HG03439 (cell line): ENCODE data around the gene ANKRD39.

Source experiments
- ATAC-seq: cut with Tn5 transposase; IDR thresholded peaks from one replicate; pipeline ENCODE4 v1.9.1; 2021; ENCODE audit warnings: mild to moderate bottlenecking, moderate library complexity; ENCODE audit not compliant: unreplicated experiment

The ANKRD39 gene

DNA sequence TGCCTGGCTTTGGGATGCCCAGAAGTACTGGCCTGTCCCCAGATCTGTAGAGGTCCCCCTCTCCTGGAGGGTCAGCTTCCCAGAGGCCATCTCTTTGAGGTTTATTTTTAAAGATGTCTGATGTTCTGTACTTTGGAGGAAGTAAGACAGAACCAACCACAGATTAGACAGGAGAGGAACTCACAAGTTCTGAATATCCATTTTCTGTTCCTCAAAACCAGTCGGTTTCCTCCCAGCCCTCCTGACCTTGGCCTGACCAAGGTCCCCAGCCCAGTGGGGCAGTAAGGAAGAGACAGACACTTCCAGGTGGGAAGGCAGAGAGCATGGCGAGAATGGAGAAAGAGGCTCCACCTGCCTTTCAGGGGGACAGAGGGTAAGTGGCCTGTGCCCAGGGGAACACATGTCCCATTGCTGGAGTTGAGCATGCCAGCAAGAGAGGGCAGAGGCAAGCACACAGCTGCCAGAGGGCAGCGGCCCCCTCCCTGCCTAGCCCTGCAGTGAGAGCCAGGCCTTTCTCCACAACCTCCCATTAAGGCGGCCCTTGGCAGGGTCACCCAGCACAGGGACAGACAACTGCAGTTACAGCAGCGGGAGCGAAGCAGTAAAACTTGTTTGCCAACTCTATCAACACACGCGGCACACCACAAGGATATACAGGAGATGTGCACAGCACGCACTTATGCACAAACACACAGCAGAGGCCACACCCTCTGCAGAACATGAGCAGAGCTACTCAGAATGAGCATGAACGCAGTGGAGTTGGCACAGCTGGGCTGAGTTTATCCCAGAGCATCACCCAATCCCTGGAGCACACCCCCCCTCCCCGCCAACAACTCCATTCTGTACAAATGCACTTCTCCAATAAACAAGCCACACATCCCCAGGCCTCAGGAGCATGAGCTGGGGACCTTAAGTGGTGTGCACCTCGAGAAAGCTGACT, 30.5 kb upstream of the ANKRD39 start:
- no peak for ATAC-seq

GRCh38 chr2:96887493-96888012, 29.7 kb upstream of the ANKRD39 start:
- ATAC-seq = no peak

DNA sequence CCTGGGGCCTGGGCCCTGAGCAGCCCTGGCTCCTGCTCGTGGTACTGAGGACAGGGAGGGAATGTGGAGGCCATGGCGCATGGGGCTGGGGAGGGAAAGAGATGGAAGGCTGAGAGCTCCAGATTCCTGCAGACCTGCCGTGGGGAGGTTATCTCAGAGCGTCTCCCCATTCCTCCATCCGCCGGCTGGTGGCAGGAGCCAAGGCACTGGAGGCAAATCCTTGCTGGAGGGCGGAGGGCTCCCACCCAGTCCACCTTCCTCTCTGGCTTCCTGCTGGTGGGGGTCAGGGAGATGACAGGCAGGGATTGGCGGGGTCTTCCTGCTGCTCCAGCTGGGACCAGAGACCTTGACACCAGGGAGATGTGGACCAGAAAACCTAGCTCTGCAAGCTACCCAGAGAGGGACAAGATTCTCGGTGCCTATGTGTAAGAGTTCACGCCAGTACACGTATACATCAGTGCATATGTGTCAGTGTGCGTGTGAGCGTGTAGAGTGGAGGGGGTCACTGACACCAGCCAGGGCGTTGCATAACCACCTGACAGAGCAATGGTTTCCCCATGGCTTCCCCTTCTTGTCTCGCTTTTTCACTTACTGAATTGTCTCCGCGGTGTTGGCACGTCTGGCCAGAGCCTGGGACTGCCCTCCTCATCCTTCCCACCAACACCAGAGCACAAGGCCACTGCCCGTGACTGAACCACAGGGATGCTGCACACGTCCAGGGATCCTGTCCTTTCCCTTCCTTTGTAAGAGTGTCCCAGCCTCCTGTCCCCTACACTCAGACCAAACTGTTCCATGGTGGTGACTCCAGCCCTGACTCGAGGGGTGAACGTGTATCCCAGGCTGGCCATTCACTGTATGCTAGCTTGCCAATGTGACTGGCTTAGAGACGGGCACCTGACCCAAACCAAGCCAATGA, 27.9 kb upstream of the ANKRD39 start:
- no peak for ATAC-seq

DNA sequence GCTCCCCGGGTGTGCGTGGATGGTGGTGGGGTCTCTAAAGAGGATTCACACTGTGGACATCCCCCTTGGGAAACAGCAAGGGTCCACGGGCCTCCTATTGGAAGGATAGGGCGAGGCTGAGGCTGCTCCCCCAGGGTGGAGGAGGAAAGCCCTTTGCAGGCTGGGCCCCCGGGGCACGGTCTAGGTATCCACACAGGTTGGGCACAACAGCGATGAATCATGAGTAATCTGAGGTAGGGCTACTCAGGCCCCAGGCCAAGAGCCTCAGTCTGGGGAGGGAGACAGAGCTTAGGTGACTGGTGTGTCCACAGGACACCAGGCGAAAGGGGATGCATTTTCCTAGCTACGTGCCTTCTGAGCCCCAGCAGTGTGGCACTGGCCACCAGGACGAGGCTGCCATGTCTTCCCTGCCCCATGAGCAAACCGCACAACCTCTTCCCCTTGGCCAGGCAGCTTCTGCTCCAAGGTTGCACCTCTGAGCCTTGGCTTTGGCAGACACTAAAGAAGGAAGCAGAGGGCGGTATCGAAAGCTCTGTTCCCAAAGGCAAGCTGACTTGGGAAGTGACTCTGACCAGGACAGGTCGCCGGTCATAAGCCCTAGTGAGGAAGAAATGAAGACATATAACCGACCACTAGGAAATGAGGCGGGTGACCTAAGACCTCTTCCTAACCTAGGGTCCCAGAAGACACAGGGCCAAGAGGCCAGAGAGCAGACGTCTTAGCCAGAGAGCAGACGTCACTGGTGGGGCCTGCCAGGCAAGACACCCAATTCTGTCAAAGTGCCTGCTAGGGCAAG, 26.7 kb upstream of the ANKRD39 start:
- no peak for ATAC-seq

DNA sequence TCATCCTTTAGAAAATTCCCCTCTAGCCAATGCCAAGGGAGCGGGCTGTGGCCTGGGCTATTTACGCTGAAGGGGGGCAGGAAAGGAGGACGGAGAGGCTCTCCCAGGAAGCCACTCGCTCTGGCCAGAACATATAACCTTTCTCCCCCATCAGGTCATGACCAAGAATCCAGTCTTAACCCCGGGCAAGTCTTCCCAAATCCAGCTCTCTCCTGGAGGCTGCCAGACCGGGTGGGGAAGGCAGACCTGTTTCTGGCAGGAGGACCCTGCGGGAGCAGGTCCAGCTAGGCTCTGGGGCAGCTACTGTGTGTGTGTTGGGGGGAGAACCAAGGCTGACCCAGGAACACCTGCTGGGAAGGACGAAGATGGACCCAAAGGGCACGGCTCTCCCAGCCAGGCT, 25.5 kb upstream of the ANKRD39 start:
- no peak for ATAC-seq

- ATAC-seq = no peak
Measured at GRCh38 chr2:96882906-96883305, 25.1 kb upstream of the ANKRD39 start.

DNA sequence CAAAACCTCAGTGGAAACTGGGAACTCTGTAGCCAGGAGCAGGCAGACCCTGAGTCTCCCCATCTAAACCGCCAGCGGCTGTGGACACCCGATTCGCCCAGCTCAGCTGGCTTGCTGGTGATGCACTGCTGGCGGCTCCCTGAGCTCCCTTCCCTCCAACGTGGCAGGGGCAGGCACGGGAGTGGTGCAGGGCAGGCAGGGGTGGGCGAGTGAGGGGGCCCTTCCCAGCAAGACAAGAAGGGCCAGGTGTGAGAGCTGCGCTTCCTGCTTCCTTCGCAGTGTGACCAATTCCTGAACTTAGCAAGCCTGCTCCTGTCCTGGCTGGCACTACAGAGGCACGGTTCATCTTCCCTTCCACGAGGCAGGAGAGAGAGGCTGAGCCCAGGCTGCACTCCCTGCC, 24.4 kb upstream of the ANKRD39 start:
- no peak for ATAC-seq

DNA sequence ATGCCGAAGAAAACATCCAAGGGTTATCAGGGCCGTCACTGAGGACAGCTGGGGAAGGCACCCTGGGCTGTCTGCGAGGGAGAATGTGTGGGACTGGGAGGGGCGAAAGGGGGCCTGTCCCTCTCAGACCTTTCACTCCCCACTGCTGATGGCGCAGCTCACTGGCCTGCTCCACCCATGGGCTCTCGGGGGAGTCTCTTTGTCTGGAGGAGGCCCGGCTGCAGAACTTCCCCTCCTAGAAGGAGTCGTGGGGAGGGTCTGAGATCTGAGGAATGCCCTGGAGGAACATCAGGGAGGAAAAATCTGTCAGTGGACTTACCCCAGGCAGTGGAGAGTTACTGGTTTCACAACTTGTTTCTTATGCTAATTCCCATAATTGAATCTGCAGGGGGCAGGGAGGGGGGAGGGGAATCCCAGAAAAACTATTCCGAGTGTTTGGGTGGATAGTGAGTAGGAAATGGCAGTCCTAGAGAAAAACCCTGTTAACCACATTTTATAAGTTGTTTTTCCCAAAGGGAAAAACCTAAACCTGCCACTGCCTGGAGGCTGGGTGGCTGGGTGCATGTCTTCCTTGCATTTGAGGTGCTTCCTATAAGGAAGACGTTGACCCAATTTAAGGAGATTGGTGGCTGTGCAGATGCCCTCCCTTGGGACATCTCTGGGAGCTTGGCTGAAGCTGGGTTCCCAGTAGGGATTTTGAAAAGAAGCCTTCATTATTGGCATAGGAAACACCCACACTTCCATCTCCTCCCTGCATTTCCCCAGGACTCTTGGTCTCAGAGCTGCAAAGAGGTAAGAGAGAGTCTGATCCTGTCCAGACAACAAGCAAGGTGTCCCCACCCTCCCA, 23.8 kb upstream of the ANKRD39 start:
- ATAC-seq = no peak

DNA sequence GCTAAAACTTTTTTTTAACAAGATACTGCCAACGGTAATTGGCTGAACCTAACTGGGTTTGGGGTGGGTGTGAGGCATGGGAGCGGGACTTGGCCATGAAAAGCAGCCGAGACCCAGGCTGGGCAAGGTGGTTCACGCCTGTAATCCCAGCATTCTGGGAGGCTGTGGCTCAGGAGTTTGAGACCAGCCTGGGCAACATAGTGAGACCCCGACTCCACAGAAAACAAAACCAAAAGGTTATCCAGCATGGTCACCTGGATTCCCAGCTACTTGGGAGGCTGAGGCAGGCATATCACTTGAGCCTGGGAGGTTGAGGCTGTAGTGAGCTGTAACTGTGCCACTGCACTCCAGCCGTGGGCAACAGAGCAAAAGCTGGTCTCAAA, 23.1 kb upstream of the ANKRD39 start:
- ATAC-seq = no peak

DNA sequence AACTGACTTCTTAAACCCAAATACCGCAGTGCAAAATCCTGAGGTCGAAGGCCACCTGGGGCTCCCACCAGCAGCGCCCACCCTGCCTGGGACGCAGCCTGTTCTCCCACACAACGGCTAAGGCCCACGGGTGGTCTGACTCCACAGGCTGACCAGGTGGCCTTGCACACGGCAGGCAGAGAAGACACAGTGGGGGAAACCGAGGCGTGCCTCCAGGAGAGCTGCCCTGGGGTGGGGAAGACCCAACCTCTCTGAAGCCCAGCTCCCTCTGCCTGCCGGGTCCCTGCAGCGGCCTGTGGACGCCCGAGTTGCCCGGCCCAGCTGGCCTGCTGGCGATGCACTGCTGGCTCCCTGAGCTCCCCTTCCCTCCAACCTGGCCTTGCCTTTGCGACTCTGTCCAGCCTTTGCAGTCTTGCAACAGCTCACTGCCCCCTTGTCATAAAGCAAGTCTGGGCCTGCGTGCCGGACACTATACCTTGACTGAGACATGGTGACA, 21.8 kb upstream of the ANKRD39 start:
- ATAC-seq = no peak

- ATAC-seq = no peak
Measured at GRCh38 chr2:96878796-96879544, 21.2 kb upstream of the ANKRD39 start.

GRCh38 chr2:96878171-96878570, 20.4 kb upstream of the ANKRD39 start:
- ATAC-seq = no peak

DNA sequence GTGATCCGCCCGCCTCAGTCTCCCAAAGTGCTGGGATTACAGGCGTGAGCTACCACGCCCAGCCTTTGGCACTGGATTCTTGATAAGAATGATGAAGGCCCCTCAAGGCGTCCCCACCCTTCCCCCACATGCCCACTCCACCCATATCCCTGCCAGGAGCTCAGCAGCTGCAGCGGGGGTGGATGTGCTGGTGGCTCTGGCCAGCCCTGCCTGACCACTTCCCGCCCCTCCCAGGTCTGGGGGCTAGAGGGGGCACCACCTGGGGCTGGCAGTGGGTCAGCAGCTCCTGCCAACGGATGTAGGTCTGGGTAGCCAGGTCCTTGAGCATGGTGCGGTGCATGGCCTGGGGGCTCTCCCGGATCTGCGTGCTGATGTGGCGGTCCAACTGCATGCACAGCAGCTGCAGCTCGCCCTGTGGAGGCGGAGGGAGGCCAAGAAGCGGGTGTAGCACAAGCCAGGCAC, 19.8 kb upstream of the ANKRD39 start:
- ATAC-seq = no peak

DNA sequence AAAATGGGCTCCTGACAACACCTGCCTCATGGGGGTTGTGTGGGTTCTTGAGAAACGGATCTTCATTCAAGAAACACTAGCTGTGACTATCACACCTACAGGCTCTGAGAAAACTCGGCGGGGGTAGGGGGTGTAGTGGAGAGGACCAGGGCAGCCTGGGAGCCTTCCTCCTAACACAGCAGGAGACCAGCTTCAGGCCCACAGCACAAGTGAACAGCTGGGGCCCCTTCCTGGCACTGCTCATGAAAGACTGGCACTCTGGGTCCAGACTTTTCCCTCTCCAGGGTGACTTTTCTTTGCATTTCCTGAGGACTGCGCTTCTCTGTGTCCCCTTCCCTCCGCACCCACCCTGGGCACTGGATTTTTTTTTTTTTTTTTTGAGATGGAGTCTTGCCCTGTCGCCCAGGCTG, 19.2 kb upstream of the ANKRD39 start:
- ATAC-seq = no peak

DNA sequence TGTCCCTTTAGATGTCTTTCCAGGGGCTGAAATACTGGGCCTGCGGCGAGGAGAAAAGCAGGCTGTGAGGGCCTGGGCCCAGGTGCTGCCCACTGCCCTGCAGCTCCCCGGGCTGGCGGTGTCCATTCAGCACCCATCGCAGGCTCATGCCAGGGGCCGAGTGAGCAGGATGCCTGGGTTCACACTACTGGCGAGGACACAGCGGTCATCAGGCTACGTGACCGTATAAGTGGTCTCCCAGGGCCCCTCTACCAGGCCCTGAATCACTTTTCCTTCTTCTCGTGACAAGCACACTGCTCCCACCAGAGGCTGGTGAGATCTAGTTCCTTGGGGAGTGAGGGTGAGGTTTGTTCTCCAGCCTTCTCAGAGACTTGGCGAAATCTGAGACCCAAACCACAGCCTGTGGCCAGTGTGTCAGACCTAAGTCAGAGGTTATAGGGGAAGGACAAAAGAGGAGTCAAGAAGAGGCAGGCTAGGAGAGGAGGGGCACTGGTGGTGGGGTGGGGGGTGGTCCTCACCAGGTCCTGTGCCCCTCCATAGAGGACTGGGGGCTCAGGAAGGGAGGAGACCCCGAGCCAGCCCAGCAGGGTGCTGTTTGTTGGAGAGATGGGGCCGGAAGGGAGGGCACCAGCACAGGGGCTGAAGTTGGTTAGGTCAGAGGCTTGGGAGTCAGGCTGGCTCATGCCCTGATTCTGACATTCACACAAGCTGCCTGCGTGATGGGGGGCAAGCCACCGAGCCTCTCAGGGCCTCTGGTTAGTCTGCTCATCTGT, 18.6 kb upstream of the ANKRD39 start:
- no peak for ATAC-seq

DNA sequence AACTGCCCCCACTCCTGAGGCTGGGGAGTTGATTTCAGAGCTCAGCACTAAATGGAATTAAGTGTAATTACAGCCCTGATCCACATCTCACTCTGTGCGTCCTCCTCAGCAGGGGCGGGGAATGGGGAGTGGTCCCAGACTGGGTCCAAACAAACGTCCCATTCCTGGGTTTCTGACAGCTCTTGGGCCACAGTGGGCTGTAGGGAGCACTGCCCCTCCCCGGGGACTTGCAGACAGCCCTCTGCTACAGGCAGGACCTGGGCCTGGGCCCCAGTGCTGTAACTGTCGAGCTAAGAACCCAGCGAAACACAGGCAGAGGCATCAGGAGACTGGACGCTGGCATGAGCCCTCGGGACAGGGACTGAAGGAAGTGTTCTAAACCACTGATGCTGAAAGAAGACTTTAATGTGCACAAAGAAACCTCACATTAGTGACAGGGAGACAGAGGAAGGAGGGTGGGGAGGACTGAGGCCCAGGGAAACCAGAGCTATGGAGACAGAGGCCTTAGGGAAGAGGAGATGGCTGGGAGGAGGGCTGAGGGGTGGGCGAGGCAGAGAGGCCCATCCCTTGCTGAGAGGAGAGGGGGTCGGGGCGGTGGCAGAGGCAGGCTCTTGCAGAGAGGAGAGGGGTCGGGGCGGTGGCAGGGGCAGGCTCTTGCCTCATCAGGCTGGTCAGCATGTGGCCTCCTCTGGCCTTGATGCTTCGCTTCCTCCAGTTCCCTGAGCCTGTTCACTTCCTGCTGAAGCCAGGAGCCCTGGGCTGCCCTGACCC, 17.9 kb upstream of the ANKRD39 start:
- ATAC-seq = no peak

- no peak for ATAC-seq
Measured at GRCh38 chr2:96874198-96874831, 16.5 kb upstream of the ANKRD39 start.
